Caco-2 (cell line): ENCODE results near the gene ZEB1. TPM values are rescaled to one million over a fixed set of nuclear protein-coding genes. Genes with fewer than 3 reads are reported as not detected.

Experiments used
- BruUV-seq: library from RNA; stranded (reverse); fragments of 400-500 nt; replicated peaks from 2 replicates; lab custom pipeline; 2021; lab: Mats Ljungman, UMichigan
- CTCF ChIA-PET: fragments of 300-600 bp; sonication (Branson Sonifier 250); formaldehyde crosslinking; loops from one replicate; lab custom pipeline; 2022; ENCODE audit warnings: antibody characterized with exemption; lab: Charles Lee
- POLR2A ChIA-PET: fragments of 300-600 bp; sonication (Branson Sonifier 250); formaldehyde crosslinking; loops from one replicate; lab custom pipeline; 2022; ENCODE audit warnings: antibody characterized with exemption; lab: Charles Lee
- DNase-seq, 2 experiments: peaks; one replicate each; pipeline versions ENCODE4 v3.0.0 to v3.0.0-alpha.2; 2020 to 2022
- H3K27me3 ChIP-seq: replicated peaks from 2 replicates; pipeline ENCODE4 v1.6.0; 2011; ENCODE audit warnings: low read length; ENCODE audit not compliant: control insufficient read depth, insufficient read depth
- H3K36me3 ChIP-seq: 2 replicates; pipeline ENCODE4 v1.5.1; 2011; ENCODE audit warnings: low read length; ENCODE audit not compliant: control insufficient read depth, insufficient read depth
- H3K4me1 ChIP-seq: fragments of 250-450 bp; sonication (Bioruptor Pico); 2 replicates; pipeline ENCODE4 v1.5.1; 2020; ENCODE audit warnings: mild to moderate bottlenecking
- H3K4me3 ChIP-seq: 2 replicates; pipeline ENCODE4 v1.5.1; 2011; ENCODE audit warnings: low read depth, mild to moderate bottlenecking, control low read depth, low read length
- H3K9me3 ChIP-seq: fragments of 250-450 bp; sonication (Bioruptor Pico); 2 replicates; pipeline ENCODE4 v1.5.1; 2020; ENCODE audit warnings: mild to moderate bottlenecking, moderate library complexity
- H3K27ac Mint-ChIP-seq: one replicate; pipeline ENCODE4 v1.8.0; 2022; ENCODE audit warnings: mixed read lengths; ENCODE audit not compliant: unreplicated experiment
- H3K27me3 Mint-ChIP-seq: one replicate; pipeline ENCODE4 v1.8.0; 2022; ENCODE audit warnings: mixed read lengths; ENCODE audit not compliant: insufficient read depth, unreplicated experiment
- H3K36me3 Mint-ChIP-seq: one replicate; pipeline ENCODE4 v1.8.0; 2022; ENCODE audit warnings: mild to moderate bottlenecking, mixed read lengths; ENCODE audit not compliant: insufficient read depth, unreplicated experiment
- H3K4me1 Mint-ChIP-seq: one replicate; pipeline ENCODE4 v1.8.0; 2022; ENCODE audit warnings: low read depth, mixed read lengths; ENCODE audit not compliant: unreplicated experiment
- H3K4me3 Mint-ChIP-seq: one replicate; pipeline ENCODE4 v1.8.0; 2022; ENCODE audit warnings: mild to moderate bottlenecking, moderate library complexity, mixed read lengths; ENCODE audit not compliant: unreplicated experiment
- H3K9me3 Mint-ChIP-seq: one replicate; pipeline ENCODE4 v1.8.0; 2022; ENCODE audit warnings: mixed read lengths; ENCODE audit not compliant: unreplicated experiment
- CTCF ChIP-seq, 2 experiments: fragments of 200-600 bp in 1 of 2; IDR thresholded peaks; 1 replicate in 1 of 2; 2 replicates in 1 of 2; pipeline versions ENCODE4 v1.5.1 to v1.8.0; 2011 to 2022; ENCODE audit warnings: antibody characterized with exemption in 1 of 2, control low read depth in 1 of 2, inconsistent platforms in 1 of 2, low read depth in 1 of 2, low read length in 1 of 2, mild to moderate bottlenecking in 1 of 2, moderate library complexity in 1 of 2; ENCODE audit not compliant: insufficient read depth in 1 of 2, severe bottlenecking in 1 of 2, unreplicated experiment in 1 of 2
- intact Hi-C: fragments of 100-400 bp; cut with micrococcal nuclease; formaldehyde crosslinking; loops from one replicate; pipeline ENCODE4 v1.10.0; 2022; ENCODE audit not compliant: unreplicated experiment
- total RNA-seq: library from RNA; stranded (reverse); gene quantifications from 2 replicates; pipeline ENCODE4 v1.2.3, GENCODE V29; 2022

The ZEB1 gene
- total RNA-seq, 1 experiment from 2014 or later: not detected

- H3K9me3 ChIP-seq: no peaks in the 10 kb centered on the region
- Mint-ChIP-seq H3K36me3 (no peaks in the 10 kb centered on the region), H3K4me3 (no peak overlapping the region), H3K27me3 (peaks cover 5% of the 10 kb centered on the region), H3K9me3 (no peaks in the 10 kb centered on the region), H3K4me1 (no peaks in the 10 kb centered on the region), H3K27ac (no peak overlapping the region)
- no peaks in the 10 kb centered on the region for H3K4me1 ChIP-seq
- BruUV-seq: no TSS peak
- CTCF ChIA-PET: no interaction called here
- TF ChIP-seq CTCF (IDR thresholded peaks at IDR 0.05; ENCODE audit: insufficient read depth in 1 of 2, low read depth in 1 of 2, low read length in 1 of 2, severe bottlenecking in 1 of 2, unreplicated experiment in 1 of 2): no peak
- intact Hi-C loops: no loop called here
- no peaks in the 10 kb centered on the region for H3K36me3 ChIP-seq
- POLR2A ChIA-PET: no interaction called here
- H3K27me3 ChIP-seq: no peaks in the 10 kb centered on the region
- DNase-seq: no peak
- no peak overlapping the region for H3K4me3 ChIP-seq
Observed at GRCh38 chr10:31381171-31381570, 62.2 kb downstream of the ZEB1 start.

GRCh38 chr10:31381766-31382316, 62.8 kb downstream of the ZEB1 start:
- Mint-ChIP-seq H3K27me3 (peaks cover 5% of the 10 kb centered on the region), H3K27ac (no peak overlapping the region), H3K36me3 (no peaks in the 10 kb centered on the region), H3K9me3 (no peaks in the 10 kb centered on the region), H3K4me1 (no peaks in the 10 kb centered on the region), H3K4me3 (no peak overlapping the region)
- ChIA-PET POLR2A (no interaction called here), CTCF (no interaction called here)
- Histone ChIP-seq H3K36me3 (no peaks in the 10 kb centered on the region), H3K4me1 (no peaks in the 10 kb centered on the region), H3K9me3 (no peaks in the 10 kb centered on the region), H3K27me3 (no peaks in the 10 kb centered on the region), H3K4me3 (no peak overlapping the region)
- intact Hi-C loops: no loop called here
- DNase-seq: no peak
- no peak for TF ChIP-seq CTCF (IDR thresholded peaks at IDR 0.05; ENCODE audit: insufficient read depth in 1 of 2, low read depth in 1 of 2, low read length in 1 of 2, severe bottlenecking in 1 of 2, unreplicated experiment in 1 of 2)
- BruUV-seq: no TSS peak

DNA sequence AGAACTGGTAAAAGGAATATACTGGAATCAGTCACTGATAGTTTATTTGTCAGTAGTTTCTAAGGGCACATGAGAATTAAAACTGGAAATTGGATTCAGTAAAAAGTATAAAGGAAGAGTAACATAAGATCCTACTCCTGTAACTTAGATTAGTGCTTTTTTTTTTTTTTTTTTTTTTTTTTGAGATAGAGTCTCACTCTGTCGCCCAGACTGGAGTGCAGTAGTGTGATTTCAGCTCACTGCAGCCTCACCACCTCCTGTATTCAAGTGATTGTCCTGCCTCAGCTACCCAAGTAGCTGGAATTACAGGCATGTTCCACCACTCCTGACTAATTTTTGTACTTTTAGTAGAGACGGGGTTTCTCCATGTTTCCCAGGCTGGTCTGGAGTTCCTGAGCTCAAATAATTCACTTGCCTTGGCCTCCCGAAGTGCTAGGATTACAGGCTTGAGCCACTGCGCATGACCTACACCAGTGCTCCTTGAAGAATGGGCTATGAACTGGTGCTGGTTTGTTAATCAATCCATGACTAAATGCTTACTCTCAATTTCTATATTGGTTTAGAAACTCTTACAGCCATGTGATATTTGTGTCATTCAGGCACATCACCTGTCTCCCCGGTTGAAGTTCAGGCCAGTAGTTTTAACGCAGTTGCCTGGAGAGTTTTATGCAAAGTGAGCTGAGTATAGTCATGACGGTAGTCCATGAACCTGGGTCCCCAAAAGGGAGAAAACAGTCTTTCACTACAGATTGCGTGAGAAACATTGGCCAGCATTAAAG, 65.0 kb downstream of the ZEB1 start:
- no peak for DNase-seq
- BruUV-seq: no TSS peak
- no peaks in the 10 kb centered on the region for H3K9me3 Mint-ChIP-seq
- Histone ChIP-seq H3K27me3 (no peaks in the 10 kb centered on the region), H3K36me3 (no peaks in the 10 kb centered on the region), H3K4me3 (no peak overlapping the region), H3K4me1 (no peaks in the 10 kb centered on the region), H3K9me3 (no peaks in the 10 kb centered on the region)
- CTCF ChIA-PET: interaction anchor here (0.6 kb wide), 1 partner anchor 600 kb away, joined by 5 read pairs; no protein-coding TSS in a partner anchor
- no peaks in the 10 kb centered on the region for H3K36me3 Mint-ChIP-seq
- H3K4me1 Mint-ChIP-seq: no peaks in the 10 kb centered on the region
- peaks cover 5% of the 10 kb centered on the region for H3K27me3 Mint-ChIP-seq
- H3K4me3 Mint-ChIP-seq: no peak overlapping the region
- no peak for TF ChIP-seq CTCF (IDR thresholded peaks at IDR 0.05; ENCODE audit: insufficient read depth in 1 of 2, low read depth in 1 of 2, low read length in 1 of 2, severe bottlenecking in 1 of 2, unreplicated experiment in 1 of 2)
- intact Hi-C loops: no loop called here
- no peak overlapping the region for H3K27ac Mint-ChIP-seq
- POLR2A ChIA-PET: no interaction called here
